CD4-positive, alpha-beta T cell treated with Interleukin-6 at 100 ng/mL for 8 hours (primary cell): ENCODE results near the gene DMRTC2.
"Not testable (repeated sequence)": the region's sequence is repeated elsewhere in the genome, so short reads cannot be mapped to it uniquely, and the experiment has no call there.

ENCODE experiments used
- DNase-seq: peaks from one replicate; pipeline ENCODE4 v3.0.0-alpha.2; 2020; ENCODE audit warnings: mixed read lengths, low spot score

Gene DMRTC2

GRCh38 chr19:41871573-41872383 is 26.9 kb downstream of the DMRTC2 start:
- DNase-seq = peak; percentile 70

GRCh38 chr19:41872384-41872774 is 27.5 kb downstream of the DMRTC2 start:
- no peak for DNase-seq

GRCh38 chr19:41872775-41873647 is 28.2 kb downstream of the DMRTC2 start:
- peak; percentile 65 for DNase-seq

GRCh38 chr19:41875973-41876372 is 31.1 kb downstream of the DMRTC2 start:
- DNase-seq = not testable (repeated sequence)

DNA sequence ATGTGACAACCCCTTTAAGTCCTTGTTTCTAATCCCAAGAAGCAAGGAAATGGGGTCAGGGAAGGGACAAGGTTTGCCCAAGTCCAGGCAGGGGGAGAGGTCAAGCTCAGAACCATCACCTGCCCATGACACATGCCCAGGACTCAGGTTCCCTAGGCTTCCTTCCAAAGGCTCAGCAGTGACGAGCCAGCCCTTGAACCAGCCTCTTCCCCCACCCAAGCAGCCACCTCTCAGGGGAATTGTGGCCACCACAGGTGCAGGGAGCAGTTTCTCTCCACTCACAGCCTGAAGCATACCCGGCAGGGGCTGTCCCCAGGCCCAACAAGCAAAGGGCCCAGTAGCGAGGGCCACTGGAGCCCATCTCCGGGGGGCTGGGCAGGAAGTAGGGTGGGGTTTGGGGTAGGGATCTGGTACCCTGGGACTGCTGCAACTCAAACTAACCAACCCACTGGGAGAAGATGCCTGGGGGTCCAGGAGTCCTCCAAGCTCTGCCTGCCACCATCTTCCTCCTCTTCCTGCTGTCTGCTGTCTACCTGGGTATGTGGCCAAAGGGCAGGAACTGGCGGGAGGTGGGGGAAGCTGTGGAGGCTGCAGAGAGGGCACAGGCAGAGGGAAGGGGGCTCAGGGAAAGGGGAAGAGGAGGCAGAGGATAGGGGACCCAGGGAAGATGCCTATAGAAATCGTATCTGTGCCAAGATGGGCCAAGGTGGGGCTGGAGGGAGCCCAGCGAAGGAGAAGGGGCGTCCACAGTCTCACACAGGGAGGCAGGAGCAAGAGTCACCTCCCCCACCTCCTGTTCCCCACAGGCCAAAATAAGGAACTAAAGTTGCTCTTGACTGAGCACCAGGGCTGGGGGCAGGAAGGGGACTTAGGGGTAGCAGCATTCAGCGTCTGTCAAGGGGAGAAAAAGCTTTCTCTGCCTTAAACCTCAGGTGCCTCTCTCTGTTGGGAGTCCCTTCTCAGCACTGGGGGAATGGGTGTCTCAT is 32.3 kb downstream of the DMRTC2 start, which contains the start of gene CD79A:
Gene CD79A (plus strand): TSS at position 433 of the 986 bp plus-strand sequence. CDS start 26 bp downstream, at position 459.
- DNase-seq = no peak

GRCh38 chr19:41877916-41878905 is 33.4 kb downstream of the DMRTC2 start:
- DNase-seq = no peak

DNA sequence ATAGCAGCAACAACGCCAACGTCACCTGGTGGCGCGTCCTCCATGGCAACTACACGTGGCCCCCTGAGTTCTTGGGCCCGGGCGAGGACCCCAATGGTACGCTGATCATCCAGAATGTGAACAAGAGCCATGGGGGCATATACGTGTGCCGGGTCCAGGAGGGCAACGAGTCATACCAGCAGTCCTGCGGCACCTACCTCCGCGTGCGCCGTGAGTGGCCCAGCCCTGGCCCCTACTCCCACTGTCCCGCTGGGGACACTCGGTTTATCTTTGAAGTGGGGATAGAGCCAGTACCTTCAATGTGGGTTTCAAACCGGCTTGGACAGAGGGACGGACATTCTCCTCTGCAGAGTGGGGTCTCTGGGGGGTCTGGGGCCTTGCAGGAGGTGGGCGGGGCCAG is 34.2 kb downstream of the DMRTC2 start:
- DNase-seq = no peak

GRCh38 chr19:41879670-41880328 is 35.0 kb downstream of the DMRTC2 start:
- DNase-seq = no peak

DNA sequence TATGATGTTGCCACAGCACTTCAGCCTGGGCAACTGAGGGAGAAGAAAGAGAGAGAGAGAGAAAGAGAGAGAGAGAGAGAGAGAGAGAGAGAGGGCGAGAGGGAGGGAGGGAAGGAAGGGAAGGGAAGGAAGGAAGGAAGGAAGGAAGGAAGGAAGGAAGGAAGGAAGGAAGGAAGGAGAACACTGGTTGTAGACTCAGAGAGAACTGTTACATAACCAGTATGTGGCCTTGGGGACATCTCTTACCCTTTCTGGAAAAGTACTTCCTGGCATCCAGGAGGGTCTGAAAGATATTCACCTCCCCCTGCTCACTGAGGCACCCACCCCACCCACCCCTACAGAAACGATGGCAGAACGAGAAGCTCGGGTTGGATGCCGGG is 35.5 kb downstream of the DMRTC2 start:
- no peak for DNase-seq

GRCh38 chr19:41882568-41883462 is 38.0 kb downstream of the DMRTC2 start, which contains the start of gene ARHGEF1:
ARHGEF1 (plus strand) TSS chr19:41883184; CDS start chr19:41888083, 4,899 bp downstream.
- DNase-seq = peak; percentile 64

- no peak for DNase-seq
Observed at GRCh38 chr19:41883463-41883820, 38.6 kb downstream of the DMRTC2 start.

DNA sequence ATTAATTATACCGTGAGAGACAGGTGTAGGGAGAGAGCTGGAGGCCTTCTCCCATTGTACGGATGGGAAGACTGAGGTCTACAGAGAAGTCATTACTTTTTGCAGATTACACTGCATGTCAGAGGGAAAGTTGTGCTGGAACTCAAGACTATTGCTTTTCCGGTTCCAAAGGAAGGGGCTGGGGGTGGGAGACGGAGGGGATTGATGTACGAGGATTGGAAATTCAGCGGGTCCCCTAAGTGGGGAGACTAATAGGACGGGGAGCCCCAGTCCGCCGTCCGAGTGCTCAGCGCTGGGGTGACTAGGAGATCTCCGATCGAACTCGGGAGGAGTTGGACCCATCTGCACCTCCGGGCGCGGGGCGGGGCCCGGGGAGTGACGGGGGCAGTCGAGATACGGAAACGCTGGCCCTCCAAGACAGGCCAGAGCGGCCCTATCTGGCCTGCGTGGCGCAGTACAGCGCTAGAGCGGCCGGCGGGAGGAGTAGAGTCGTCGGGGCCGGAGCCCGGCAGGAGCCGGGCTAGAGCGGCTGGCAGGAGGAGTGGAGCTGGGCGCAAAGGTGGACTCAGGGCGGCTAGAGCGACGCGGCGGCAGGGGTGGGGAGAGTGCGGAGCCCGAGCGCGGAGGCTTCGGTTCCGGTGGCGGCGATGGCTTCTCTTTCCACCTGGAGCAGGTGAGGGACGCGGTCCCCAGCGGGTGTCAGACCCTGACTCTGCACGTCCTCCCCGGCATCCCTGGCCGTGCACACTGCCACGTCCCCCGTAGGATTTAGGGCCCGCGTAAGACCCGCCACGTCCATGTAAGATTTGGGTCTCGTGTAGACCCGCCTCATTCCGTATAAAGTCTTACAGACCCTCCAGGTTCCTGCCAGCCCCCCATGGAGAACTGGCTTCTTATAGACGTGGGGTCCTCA is 39.2 kb downstream of the DMRTC2 start:
- DNase-seq = peak; percentile 90

GRCh38 chr19:41886761-41887710 is 42.2 kb downstream of the DMRTC2 start:
- peak; percentile 84 for DNase-seq

DNA sequence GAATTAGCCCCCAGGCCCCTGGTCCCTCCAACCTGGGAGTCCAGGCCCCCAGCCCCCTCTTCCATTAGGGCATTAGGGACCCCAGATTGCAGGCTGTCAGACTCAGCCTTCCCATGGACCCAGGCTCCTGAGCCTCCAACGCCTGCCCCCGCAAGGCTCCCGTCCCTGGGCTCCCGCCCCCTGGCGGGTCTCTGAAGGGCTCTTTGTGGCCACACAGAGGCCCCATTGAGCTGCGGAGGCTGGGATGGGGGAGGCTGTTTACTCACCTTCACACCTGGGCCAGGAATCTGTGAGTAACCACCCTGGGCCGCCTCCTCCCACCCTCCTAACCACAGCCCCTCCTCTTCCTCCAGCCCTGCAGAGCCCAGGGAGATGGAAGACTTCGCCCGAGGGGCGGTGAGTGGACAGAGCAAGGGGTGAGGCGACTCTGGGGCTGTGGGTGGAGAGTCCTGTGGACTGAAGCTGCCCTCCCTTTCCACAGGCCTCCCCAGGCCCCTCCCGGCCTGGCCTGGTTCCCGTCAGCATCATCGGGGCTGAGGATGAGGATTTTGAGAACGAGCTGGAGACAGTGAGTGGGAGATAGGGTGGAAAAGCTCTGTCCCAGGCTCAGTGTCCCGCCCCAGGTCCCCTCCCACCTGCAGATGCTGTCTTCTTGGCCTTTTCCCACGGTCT is 43.0 kb downstream of the DMRTC2 start:
- peak; percentile 88 for DNase-seq

DNA sequence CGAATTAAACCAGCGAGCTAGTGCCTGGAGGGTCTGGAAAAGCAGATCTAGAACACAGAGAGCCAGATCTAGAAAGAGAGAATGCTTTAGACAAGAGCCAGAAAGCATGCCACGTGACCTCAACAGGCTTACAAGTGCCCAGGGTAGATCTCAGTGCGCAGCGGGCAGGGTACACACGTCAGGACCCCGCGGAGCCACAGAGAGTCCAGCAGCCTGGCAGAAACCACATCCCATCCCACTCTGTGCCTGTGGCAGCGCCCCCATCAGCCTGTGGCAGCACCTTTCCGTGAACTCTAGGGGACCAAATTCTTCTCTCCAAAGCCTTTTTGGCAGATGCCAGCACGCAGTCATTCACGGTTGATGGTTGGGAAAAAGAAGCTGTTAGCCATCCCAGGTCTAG is 44.1 kb downstream of the DMRTC2 start:
- no peak for DNase-seq

- no peak for DNase-seq
Observed at GRCh38 chr19:41889896-41890295, 45.1 kb downstream of the DMRTC2 start.
